GM08714 (cell line): ENCODE measurements around the gene MGAT5B.
A peak's percentile ranks its signal among the peaks of the same experiment; 100 is the strongest.
"Not testable (repeated sequence)": the region's sequence is repeated elsewhere in the genome, so short reads cannot be mapped to it uniquely, and the experiment has no call there.

ENCODE experiments used
- H3K4me3 ChIP-seq: fragments of 200-500 bp; sonication (Bioruptor generic); 2 replicates; pipeline ENCODE4 v1.5.1; 2014; ENCODE audit warnings: mild to moderate bottlenecking, low read length, inconsistent platforms
- ZNF274 ChIP-seq: IDR thresholded peaks from 2 replicates; pipeline ENCODE4 v1.6.1; 2012; ENCODE audit warnings: mild to moderate bottlenecking, low read depth, low read length

MGAT5B gene

GRCh38 chr17:76961869-76962268, 93.7 kb downstream of the MGAT5B start:
- no peak for TF ChIP-seq ZNF274
- H3K4me3 ChIP-seq = no peak overlapping the region

GRCh38 chr17:76962858-76963257, 94.7 kb downstream of the MGAT5B start:
- TF ChIP-seq ZNF274 = no peak
- no peak overlapping the region for H3K4me3 ChIP-seq

GRCh38 chr17:76966016-76966415, 97.8 kb downstream of the MGAT5B start:
- TF ChIP-seq ZNF274 = no peak
- no peak overlapping the region for H3K4me3 ChIP-seq

GRCh38 chr17:76966486-76967181, 98.4 kb downstream of the MGAT5B start:
- no peak for TF ChIP-seq ZNF274
- no peak overlapping the region for H3K4me3 ChIP-seq

GRCh38 chr17:76967762-76968161, 99.6 kb downstream of the MGAT5B start:
- no peak for TF ChIP-seq ZNF274
- no peak overlapping the region for H3K4me3 ChIP-seq

GRCh38 chr17:76968707-76969597, 100.7 kb downstream of the MGAT5B start:
- peak overlapping the region; percentile 4; the same call in 1 of the 2 replicates for H3K4me3 ChIP-seq
- TF ChIP-seq ZNF274 = no peak

GRCh38 chr17:76969598-76970172, 101.5 kb downstream of the MGAT5B start:
- H3K4me3 ChIP-seq = no peak overlapping the region; the same call in 1 of the 2 replicates
- TF ChIP-seq ZNF274 = no peak

GRCh38 chr17:76970228-76970627, 102.0 kb downstream of the MGAT5B start:
- not testable (repeated sequence) for H3K4me3 ChIP-seq

GRCh38 chr17:76972046-76972641, 103.9 kb downstream of the MGAT5B start:
- TF ChIP-seq ZNF274 = no peak
- H3K4me3 ChIP-seq = no peak overlapping the region

GRCh38 chr17:76973040-76973439, 104.8 kb downstream of the MGAT5B start:
- no peak overlapping the region for H3K4me3 ChIP-seq
- TF ChIP-seq ZNF274 = no peak

- no peak for TF ChIP-seq ZNF274
- no peak overlapping the region for H3K4me3 ChIP-seq
Observed at GRCh38 chr17:76974721-76975120, 106.5 kb downstream of the MGAT5B start.

- H3K4me3 ChIP-seq = not testable (repeated sequence)
Observed at GRCh38 chr17:76978050-76978449, 109.8 kb downstream of the MGAT5B start.

GRCh38 chr17:76981545-76982295, 113.5 kb downstream of the MGAT5B start:
- no peak for TF ChIP-seq ZNF274
- no peak overlapping the region for H3K4me3 ChIP-seq
